Activated CD8-positive, alpha-beta T cell treated with anti-CD3 and anti-CD28 coated beads for 36 hours (primary cell): ENCODE data around the gene MMP19. TPM values are rescaled to one million over a fixed set of nuclear protein-coding genes. Genes with fewer than 3 reads are reported as not detected.

ENCODE experiments used
- ATAC-seq: fragments of 200-7000 bp; cut with Tn5 transposase; one replicate; pipeline ENCODE4 v1.10.0; 2021; ENCODE audit warnings: mild to moderate bottlenecking, moderate library complexity
- CTCF ChIA-PET: fragments of 350-600 bp; sonication (Branson Sonifier 250); formaldehyde crosslinking; loops from one replicate; lab custom pipeline; 2021; ENCODE audit warnings: antibody characterized with exemption; lab: Charles Lee
- POLR2A ChIA-PET: fragments of 350-600 bp; sonication (Branson Sonifier 250); formaldehyde crosslinking; loops from one replicate; lab custom pipeline; 2021; ENCODE audit warnings: antibody characterized with exemption; lab: Charles Lee
- DNase-seq: peaks from one replicate; pipeline ENCODE4 v3.0.0-alpha.2; 2020
- H3K27ac Mint-ChIP-seq: one replicate; pipeline ENCODE4 v1.8.0; 2021; ENCODE audit warnings: mild to moderate bottlenecking, mixed read lengths
- H3K27me3 Mint-ChIP-seq: one replicate; pipeline ENCODE4 v1.8.0; 2021; ENCODE audit warnings: mixed read lengths
- H3K36me3 Mint-ChIP-seq: one replicate; pipeline ENCODE4 v1.8.0; 2021; ENCODE audit warnings: low read depth, mixed read lengths
- H3K4me1 Mint-ChIP-seq: one replicate; pipeline ENCODE4 v1.8.0; 2021; ENCODE audit warnings: low read depth, mixed read lengths
- H3K4me3 Mint-ChIP-seq: one replicate; pipeline ENCODE4 v1.8.0; 2021; ENCODE audit warnings: mild to moderate bottlenecking, moderate library complexity, mixed read lengths
- H3K9me3 Mint-ChIP-seq: one replicate; pipeline ENCODE4 v1.8.0; 2021; ENCODE audit warnings: mixed read lengths
- intact Hi-C: fragments of 100-400 bp; cut with micrococcal nuclease; formaldehyde crosslinking; loops from one replicate; pipeline ENCODE4 v1.10.0; 2022
- total RNA-seq, 2 experiments: library from RNA; stranded (reverse); gene quantifications; one replicate each; pipeline ENCODE4 v1.2.3, GENCODE V29; 2021
- TF ChIP-seq, protein P1 (sequence below): fragments of 200-600 bp; IDR thresholded peaks from one replicate; pipeline ENCODE4 v1.8.0; 2022; ENCODE audit warnings: antibody characterized with exemption, mild to moderate bottlenecking

MMP19 gene
- total RNA-seq, 2 experiments from 2014 or later = not detected

DNA sequence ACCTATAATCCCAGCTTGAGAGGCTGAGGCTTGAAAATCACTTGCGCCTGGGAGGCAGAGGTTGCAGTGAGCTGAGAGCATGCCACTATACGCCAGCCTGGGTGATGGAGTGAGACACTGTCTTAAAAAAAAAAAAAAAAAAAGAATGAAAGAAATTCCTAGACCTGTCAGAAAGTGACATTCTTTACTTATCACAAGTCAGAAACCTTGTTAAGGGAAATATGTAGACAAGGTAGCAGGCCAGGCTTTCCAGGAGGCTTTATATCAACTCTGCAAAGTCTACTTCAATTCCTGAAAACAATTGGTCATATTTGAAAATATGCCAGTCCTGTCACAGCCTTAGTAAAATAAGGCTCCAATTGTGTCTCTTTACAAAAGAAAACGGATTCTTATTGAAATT, 19.1 kb upstream of the MMP19 start:
- H3K36me3 Mint-ChIP-seq = peaks cover 2% of the 10 kb centered on the region
- CTCF ChIA-PET = no interaction called here
- POLR2A ChIA-PET = no interaction called here
- intact Hi-C loops = no loop called here
- no peak overlapping the region for H3K4me3 Mint-ChIP-seq
- H3K4me1 Mint-ChIP-seq = no peaks in the 10 kb centered on the region
- peaks cover 3% of the 10 kb centered on the region for H3K9me3 Mint-ChIP-seq
- DNase-seq (no peak), ATAC-seq (no peak)
- H3K27me3 Mint-ChIP-seq = no peaks in the 10 kb centered on the region
- no peak overlapping the region for H3K27ac Mint-ChIP-seq
- TF ChIP-seq, protein P1, sequence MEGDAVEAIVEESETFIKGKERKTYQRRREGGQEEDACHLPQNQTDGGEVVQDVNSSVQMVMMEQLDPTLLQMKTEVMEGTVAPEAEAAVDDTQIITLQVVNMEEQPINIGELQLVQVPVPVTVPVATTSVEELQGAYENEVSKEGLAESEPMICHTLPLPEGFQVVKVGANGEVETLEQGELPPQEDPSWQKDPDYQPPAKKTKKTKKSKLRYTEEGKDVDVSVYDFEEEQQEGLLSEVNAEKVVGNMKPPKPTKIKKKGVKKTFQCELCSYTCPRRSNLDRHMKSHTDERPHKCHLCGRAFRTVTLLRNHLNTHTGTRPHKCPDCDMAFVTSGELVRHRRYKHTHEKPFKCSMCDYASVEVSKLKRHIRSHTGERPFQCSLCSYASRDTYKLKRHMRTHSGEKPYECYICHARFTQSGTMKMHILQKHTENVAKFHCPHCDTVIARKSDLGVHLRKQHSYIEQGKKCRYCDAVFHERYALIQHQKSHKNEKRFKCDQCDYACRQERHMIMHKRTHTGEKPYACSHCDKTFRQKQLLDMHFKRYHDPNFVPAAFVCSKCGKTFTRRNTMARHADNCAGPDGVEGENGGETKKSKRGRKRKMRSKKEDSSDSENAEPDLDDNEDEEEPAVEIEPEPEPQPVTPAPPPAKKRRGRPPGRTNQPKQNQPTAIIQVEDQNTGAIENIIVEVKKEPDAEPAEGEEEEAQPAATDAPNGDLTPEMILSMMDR = no peak

- ATAC-seq (no peak), DNase-seq (no peak)
- Mint-ChIP-seq H3K4me3 (no peak overlapping the region), H3K36me3 (peaks cover 2% of the 10 kb centered on the region), H3K4me1 (no peaks in the 10 kb centered on the region), H3K9me3 (peaks cover 3% of the 10 kb centered on the region), H3K27ac (no peak overlapping the region), H3K27me3 (no peaks in the 10 kb centered on the region)
- ChIA-PET POLR2A (no interaction called here), CTCF (no interaction called here)
- intact Hi-C loops = no loop called here
- TF ChIP-seq, protein P1 = no peak
Observed at GRCh38 chr12:55861396-55861795, 18.7 kb upstream of the MMP19 start.

DNA sequence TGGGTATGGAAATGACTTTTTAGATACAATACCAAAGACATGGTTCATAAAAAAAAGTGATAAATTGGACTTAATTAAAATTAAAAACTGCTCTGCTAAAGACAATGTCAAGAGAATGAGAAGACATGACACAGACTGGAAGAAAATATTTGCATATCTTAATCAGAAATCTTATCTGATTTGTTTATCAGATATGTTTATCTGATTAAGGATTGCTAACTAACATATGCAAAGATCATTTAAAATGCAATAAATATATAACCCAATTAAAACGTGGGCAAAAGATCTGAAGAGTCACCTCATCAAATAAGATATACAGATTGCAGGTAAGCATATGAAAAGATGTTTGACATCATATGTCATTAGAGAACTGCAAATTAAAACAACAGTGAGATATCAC, 10.0 kb upstream of the MMP19 start:
- Mint-ChIP-seq H3K27ac (no peak overlapping the region), H3K27me3 (no peaks in the 10 kb centered on the region), H3K4me1 (peaks cover 7% of the 10 kb centered on the region), H3K36me3 (no peaks in the 10 kb centered on the region), H3K4me3 (no peak overlapping the region), H3K9me3 (no peaks in the 10 kb centered on the region)
- TF ChIP-seq, protein P1 = no peak
- ATAC-seq (no peak), DNase-seq (no peak)
- CTCF ChIA-PET = interaction anchor here (0.6 to 1.1 kb wide), 2 partner anchors 18 to 87 kb away, joined by 3 to 4 read pairs; no protein-coding TSS in a partner anchor
- POLR2A ChIA-PET = no interaction called here
- intact Hi-C loops = no loop called here

DNA sequence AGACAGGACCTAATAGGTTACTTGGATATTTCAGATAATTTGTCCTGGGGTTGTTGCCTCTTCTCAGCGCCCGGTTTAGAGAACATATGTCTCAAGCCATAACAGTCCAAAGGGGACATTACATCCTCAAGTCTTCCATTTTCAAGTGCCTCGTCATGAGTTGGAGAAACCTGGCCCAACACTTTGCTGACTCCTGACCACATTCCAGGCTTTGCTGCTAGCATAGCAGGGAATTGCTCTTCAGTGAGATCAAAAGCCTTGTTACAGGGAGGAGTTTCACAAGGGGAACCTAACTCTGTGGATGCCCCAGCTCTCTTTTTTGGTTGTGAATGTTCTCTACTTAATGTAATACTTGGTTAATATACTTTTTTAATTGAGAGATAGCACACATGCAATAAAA, 8.2 kb upstream of the MMP19 start:
- ChIA-PET POLR2A (interaction anchor here (0.9 kb wide), 1 partner anchor 16 kb away, joined by 3 read pairs; no protein-coding TSS in a partner anchor), CTCF (interaction anchor here (1.0 kb wide), 1 partner anchor 96 kb away, joined by 3 read pairs; no protein-coding TSS in a partner anchor)
- Mint-ChIP-seq H3K36me3 (no peaks in the 10 kb centered on the region), H3K4me3 (no peak overlapping the region), H3K27ac (no peak overlapping the region), H3K9me3 (no peaks in the 10 kb centered on the region), H3K4me1 (peaks cover 16% of the 10 kb centered on the region), H3K27me3 (no peaks in the 10 kb centered on the region)
- intact Hi-C loops = no loop called here
- ATAC-seq (no peak), DNase-seq (no peak)
- TF ChIP-seq, protein P1 = no peak

- no peak overlapping the region for H3K4me3 Mint-ChIP-seq
- POLR2A ChIA-PET = interaction anchor here (0.9 kb wide), 1 partner anchor 17 kb away, joined by 3 read pairs; no protein-coding TSS in a partner anchor
- intact Hi-C loops = no loop called here
- no peaks in the 10 kb centered on the region for H3K9me3 Mint-ChIP-seq
- ATAC-seq (no peak), DNase-seq (no peak)
- CTCF ChIA-PET = interaction anchor here (0.6 to 1.0 kb wide), 2 partner anchors 52 to 95 kb away, joined by 3 read pairs; no protein-coding TSS in a partner anchor
- peaks cover 16% of the 10 kb centered on the region for H3K4me1 Mint-ChIP-seq
- TF ChIP-seq, protein P1 = no peak
- no peaks in the 10 kb centered on the region for H3K27me3 Mint-ChIP-seq
- no peak overlapping the region for H3K27ac Mint-ChIP-seq
- H3K36me3 Mint-ChIP-seq = no peaks in the 10 kb centered on the region
Observed at GRCh38 chr12:55850401-55850800, 7.7 kb upstream of the MMP19 start.
